Sciatic nerve (tissue), 2 donors: Measurements from ENCODE around the gene ST8SIA1. TPM values are rescaled to one million over a fixed set of nuclear protein-coding genes. Genes with fewer than 3 reads are reported as not detected.

ENCODE experiments used
- ATAC-seq: fragments of 200-7000 bp; cut with Tn5 transposase; one replicate; pipeline ENCODE4 v1.9.1; 2020; ENCODE audit warnings: mild to moderate bottlenecking, moderate library complexity
- DNase-seq: peaks from one replicate; pipeline ENCODE4 v3.0.0-alpha.2; 2020; ENCODE audit warnings: low spot score
- intact Hi-C: fragments of 100-400 bp; cut with DNase I; formaldehyde crosslinking; loops from one replicate; pipeline ENCODE4 v1.14.2; 2022
- total RNA-seq: library from RNA; stranded (reverse); fragmentation: NEBNext Ultra II Directional; extraction: Animal tissue kit (Norgen Biotek cat#: 25700); gene quantifications from one replicate; pipeline ENCODE4 v1.2.1, GENCODE V29; 2021
- donor health status: DM: no; HTN: no; CAD: no.
- donor health status: DM: no; HTN: no; CAD: no.

The ST8SIA1 gene
- total RNA-seq, 1 donor from 2014 or later, result 5.5 TPM

- intact Hi-C loops, result no loop called here
- ATAC-seq (peak; percentile 15), DNase-seq (peak; percentile 53)
Observed at GRCh38 chr12:22333713-22334409, 646 bp downstream of the ST8SIA1 start.

DNA sequence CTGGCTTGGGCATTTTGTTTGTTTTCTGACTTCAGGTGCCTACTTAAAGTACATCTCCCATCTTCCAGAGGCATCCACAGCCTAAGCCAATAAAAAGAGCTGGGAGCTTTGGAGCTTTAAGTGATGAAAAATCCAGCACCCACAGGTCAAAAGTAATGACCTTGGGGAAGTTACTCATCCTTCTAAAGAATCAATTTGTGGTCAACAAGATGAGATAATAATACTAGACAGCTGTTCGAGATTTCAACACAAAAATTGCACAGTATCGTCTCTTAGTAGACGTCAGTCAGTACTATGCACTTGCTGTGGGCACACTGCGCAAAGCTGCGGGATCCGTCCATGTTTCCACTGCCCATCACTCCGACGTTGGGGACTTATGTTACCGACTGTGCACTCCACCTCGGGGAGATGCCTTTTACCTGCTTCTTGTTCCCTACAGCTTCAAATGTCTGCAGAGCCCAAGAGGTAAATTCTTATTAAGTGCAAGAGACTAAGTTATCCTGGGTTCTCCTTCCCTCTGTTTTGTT lies 1.3 kb downstream of the ST8SIA1 start:
- DNase-seq, result no peak
- ATAC-seq, result no peak
- intact Hi-C loops, result no loop called here

DNA sequence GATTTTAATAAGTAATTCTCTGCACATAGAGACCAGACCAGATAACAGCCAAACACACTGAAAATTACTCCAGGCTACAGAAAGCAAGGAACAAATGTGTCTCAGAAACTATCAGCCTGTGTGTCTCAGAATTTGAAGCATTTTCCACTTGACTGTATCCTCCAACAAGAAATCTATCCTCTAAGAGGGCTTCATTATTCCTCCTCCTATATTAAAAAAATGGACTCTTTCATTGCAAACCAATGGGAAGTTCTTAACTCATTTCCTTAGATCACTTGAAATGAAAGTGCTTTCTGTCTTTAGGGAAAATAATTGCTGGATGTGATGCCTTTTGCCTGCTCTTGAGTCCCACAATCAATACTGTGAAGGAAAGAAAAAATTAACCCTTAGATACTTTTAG lies 2.3 kb downstream of the ST8SIA1 start:
- ATAC-seq, result no peak
- intact Hi-C loops, result no loop called here
- DNase-seq, result no peak

DNA sequence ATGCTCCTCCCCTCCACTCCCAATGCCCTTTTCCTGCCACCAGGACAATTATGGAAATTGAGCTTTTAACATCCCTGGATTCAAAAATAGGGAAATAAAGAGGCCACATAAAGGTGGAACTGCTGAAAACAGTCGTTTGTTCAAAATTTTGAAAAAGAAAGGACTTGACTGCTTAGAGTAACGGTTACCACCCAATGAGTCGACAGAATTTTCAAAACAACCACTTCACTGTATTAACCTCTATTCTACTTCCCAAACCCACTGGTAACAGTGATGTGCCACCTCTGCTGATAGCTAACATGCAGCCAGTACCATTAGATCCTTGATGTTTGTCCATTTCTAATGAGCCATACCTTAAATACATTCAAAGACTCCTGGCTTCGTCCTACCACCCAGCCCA lies 4.9 kb downstream of the ST8SIA1 start:
- intact Hi-C loops, result no loop called here
- no peak for DNase-seq
- no peak for ATAC-seq

GRCh38 chr12:22325218-22325617 lies 9.3 kb downstream of the ST8SIA1 start:
- DNase-seq (no peak), ATAC-seq (no peak)
- intact Hi-C loops, result no loop called here

GRCh38 chr12:22322091-22322490 lies 12.4 kb downstream of the ST8SIA1 start:
- intact Hi-C loops, result no loop called here
- ATAC-seq (no peak), DNase-seq (no peak)

DNA sequence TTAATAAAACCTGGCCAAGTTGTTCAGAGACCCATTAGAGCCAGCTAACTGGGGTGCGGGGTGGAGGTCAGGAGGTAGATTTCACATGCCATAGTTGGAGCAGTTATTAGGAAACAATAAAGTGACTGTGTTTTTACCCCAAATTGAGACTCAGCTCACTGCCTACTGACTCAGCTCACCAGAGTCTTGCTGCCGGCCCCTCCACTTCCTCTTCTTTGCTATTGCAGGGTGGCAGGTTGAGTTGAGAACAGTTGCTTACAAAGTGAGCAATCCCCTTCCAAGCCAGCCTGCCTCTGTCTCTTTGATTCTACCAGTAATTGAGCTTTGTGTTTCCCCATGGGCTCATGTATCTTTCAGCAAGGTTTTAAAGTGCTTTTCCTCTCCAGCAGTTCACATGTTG lies 12.9 kb downstream of the ST8SIA1 start:
- ATAC-seq (peak; percentile 38), DNase-seq (no peak)
- intact Hi-C loops, result no loop called here

DNA sequence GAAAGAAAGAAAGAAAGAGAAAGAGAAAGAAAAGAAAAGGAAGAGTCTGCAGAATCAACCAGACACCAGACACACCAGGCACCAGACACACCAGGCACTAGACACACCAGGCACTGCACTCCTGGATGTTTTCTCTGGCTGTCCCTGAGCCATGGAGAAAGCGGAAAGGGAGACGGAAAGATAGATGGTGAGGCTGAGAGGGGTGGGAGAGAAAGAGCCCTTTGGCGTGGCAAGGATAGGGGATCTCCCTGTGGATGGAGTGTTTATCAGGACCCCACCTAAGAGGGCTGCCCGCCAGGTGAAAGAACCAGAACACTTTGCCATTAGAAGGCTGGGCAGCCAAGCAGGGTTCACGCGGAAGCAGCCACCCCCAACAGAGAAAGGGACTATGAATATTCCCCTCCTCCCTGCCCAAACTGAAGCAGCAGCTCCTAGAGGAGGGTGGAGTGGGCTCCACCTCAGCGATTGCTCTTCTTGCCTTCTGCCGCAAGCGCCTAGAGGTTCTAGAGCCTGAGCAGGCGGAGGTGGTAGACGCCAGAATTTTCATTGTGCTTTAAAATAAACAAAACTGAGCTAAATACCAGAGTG lies 13.4 kb downstream of the ST8SIA1 start:
- intact Hi-C loops, result no loop called here

DNA sequence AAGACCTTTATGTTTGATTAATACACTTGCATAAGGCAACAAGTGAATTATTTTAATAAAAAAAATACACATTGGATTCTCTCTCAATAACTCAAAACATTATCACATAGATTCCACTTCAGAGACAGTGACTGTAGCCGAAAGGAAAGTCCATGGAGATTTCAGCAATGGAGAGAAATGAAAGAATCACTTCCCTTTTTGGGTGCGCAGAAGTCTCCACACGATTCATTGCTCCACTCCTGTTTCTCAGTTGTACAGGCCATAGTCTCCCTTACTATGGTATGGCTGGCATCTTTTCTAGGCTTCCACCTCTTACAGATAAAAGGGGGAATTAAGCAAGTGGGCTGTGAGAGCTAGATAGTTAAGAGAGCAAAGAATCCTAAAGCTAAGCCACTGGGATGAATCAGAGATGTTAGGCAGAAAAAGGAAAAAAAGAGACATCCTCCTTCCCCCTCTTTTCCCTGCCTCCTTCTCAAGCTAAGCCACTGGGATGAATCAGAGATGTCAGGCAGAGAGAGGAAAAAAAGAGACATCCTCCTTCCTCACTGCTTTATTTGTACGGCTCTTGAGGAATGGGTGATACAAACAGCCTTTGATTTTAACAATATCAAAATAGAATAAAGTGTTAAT lies 16.3 kb downstream of the ST8SIA1 start:
- ATAC-seq (no peak), DNase-seq (no peak)

More for the DNA sequence above, 13.4 kb downstream of the ST8SIA1 start:
- ATAC-seq, result no peak
- no peak for DNase-seq

DNA sequence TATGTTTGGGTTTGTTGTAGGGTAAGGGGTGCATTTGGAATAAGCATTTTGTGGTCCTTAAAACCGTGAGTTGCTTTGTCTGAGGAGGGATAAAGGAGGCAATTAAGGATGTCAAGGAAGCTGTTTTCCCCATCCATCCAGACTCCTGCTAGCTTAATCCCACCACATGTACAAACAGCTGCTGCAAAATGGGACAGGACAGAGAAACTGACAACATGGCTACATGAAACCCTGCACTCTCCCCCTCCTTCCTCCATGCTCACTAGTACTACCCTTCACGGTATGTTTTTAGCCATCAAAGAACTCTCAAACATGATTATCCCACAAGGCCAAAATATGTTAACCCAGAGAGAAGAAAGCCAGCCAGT lies 20.6 kb downstream of the ST8SIA1 start:
- DNase-seq (no peak), ATAC-seq (no peak)
- intact Hi-C loops, result no loop called here

More for the DNA sequence above, 16.3 kb downstream of the ST8SIA1 start:
- intact Hi-C loops, result no loop called here

DNA sequence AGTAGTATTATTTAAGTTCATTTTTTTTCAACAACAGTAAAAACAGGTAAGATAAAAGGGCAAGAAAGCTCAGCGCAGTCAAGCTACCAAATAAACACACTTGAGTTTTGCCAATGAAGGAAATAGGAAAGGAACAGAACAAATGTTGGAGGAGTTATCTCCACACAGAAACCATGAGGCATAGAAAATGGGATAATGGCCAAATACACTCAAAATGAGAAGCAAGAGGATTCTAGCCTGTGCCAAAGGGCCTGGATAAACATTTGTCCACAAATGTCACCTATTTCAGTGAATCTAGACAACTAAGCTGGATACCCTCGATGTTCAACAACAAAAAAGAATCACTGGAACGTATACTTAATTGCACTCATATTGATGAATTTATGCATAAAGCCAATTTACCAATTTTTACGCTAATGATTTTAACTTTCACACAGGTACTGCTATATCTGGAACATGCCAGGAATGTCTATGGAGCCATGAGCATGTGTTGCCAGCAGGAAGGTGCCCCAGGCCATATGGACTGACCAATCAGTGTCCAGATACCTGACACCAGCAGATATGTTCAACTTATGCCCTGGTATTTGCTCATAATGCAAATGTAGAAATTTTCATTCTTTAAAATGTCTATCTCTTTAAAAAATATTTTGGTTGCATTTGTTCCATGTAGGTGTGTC lies 21.1 kb downstream of the ST8SIA1 start:
- DNase-seq (no peak), ATAC-seq (no peak)
- intact Hi-C loops, result no loop called here

DNA sequence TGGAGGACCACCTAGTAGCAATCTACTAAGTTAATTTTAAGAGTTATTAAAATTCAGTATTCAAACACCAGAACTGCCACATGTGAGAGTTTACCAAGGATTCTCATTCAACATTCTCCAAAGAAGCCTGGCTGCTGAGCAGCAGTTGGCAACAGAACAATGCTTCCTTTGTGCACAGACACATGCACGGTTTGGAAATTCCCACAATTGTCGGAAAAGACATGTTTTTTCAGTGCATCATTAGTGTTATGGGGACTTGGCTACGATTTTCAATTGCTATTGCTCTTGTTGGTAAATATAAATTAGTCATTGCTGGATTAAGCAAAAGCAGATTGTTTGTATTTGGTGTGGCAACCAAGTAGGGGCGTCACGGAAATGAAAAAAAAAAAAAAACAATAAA lies 22.2 kb downstream of the ST8SIA1 start:
- ATAC-seq (peak; percentile 94), DNase-seq (peak; percentile 64)
- intact Hi-C loops, result no loop called here

DNA sequence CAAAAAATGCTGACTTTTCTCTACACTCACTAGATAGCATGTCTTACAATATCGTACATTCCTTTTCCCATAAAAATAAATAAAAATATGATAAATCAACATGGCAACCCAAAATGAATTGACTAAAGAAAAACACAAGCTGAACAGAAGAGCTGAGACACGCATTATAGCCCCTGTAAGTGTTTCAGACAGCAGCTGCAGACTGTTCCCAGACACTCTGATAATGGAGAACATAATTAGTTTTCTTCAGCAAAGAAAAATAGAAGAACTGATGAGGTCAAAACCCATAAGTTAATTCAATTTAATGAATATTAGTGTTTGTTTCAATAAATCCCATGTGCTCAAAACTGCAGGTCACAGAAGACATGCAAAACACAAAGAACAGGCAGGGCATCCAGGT lies 23.8 kb downstream of the ST8SIA1 start:
- ATAC-seq (no peak), DNase-seq (no peak)
- intact Hi-C loops, result no loop called here

- DNase-seq (no peak), ATAC-seq (no peak)
- intact Hi-C loops, result no loop called here
Observed at GRCh38 chr12:22310275-22310674, 24.2 kb downstream of the ST8SIA1 start.

- DNase-seq (no peak), ATAC-seq (no peak)
- intact Hi-C loops, result no loop called here
Observed at GRCh38 chr12:22307811-22308210, 26.7 kb downstream of the ST8SIA1 start.

DNA sequence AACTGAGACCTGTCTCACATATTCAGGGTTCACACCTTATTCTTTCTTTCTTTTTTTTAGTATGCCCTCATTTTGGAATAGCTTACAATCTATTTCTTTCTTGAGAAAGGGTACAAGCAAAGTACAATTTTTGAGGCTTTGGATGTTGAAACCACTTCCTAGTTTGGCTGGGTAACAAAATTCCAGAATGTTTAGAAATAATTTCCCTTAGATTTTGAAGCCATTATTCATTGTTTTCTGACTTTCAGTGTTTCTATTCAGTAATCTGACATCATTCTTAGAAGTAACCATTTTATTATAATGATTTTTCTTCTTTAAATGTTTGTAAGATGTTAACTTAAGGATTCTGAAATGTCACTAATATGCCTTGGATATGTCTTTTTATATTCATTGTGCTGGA lies 28.2 kb downstream of the ST8SIA1 start:
- ATAC-seq (no peak), DNase-seq (no peak)
- intact Hi-C loops, result no loop called here

DNA sequence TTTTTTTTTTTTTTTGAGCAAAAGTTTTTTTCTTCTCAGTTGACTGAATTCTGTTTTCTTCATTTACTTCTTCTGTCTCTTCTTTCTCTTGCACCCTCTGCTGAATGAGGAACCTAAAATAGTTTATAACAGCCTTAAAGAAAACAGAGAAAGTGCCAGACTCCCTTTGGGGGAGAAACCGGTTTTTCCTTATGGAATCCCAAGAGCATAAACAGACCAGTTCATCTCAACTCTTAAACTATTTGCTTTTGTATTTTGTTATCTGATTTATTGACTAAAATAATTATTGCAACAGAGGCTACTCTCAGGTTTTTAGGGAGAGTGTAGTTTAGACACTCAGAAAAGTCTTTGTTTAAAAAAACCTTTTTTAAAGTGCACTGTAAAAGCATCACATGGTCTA lies 30.2 kb downstream of the ST8SIA1 start:
- intact Hi-C loops, result no loop called here
- no peak for ATAC-seq
- DNase-seq, result no peak

- DNase-seq (no peak), ATAC-seq (no peak)
- intact Hi-C loops, result no loop called here
Observed at GRCh38 chr12:22299294-22299912, 35.1 kb downstream of the ST8SIA1 start.

DNA sequence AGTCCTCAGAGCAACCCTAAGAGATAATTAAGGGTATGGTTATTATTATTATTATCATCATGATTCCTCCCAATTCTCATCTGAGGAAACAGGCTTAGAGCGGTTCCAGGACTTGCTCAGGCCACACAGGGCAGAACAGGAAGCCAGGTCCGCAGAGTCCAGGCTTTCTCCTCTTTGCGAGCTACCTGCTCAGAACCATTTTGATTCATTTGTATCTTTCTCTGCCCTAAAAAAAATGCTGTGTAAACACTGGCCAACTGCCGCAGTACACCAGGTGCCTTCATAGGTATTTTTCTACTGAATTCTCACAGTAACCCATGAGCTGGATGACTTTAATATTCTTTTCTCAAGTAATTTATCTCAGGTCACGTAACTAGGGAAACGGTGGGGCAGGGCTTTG lies 45.3 kb downstream of the ST8SIA1 start:
- intact Hi-C loops, result no loop called here
- DNase-seq, result no peak
- no peak for ATAC-seq
